K562 (cell line): ENCODE measurements around the gene ZNF598. TPM values are rescaled to one million over a fixed set of nuclear protein-coding genes. Genes with fewer than 3 reads are reported as not detected.
A peak's percentile ranks its signal among the peaks of the same experiment; 100 is the strongest.

ENCODE experiments used
- CAMTA2 ChIP-seq: fragments of 250-450 bp; sonication (Bioruptor Pico); conservative IDR thresholded peaks from 2 replicates; pipeline ENCODE4 v1.5.1; 2022
- FOXK1 ChIP-seq: sonication (generic); formaldehyde crosslinking; IDR thresholded peaks from 2 replicates; pipeline ENCODE4 v1.8.0; 2022; ENCODE audit warnings: missing genetic modification reagents, mild to moderate bottlenecking, borderline replicate concordance
- GABPB2 ChIP-seq: fragments of 250-450 bp; sonication (Bioruptor Pico); conservative IDR thresholded peaks from 2 replicates; pipeline ENCODE4 v1.5.1; 2021; ENCODE audit warnings: mild to moderate bottlenecking
- LCOR ChIP-seq: sonication (generic); formaldehyde crosslinking; IDR thresholded peaks from 2 replicates; pipeline ENCODE4 v1.8.0; 2022; ENCODE audit warnings: mild to moderate bottlenecking, missing genetic modification reagents
- NFATC3 ChIP-seq: fragments of 450-650 bp; IDR thresholded peaks from 2 replicates; pipeline ENCODE4 v1.6.1; 2017; ENCODE audit warnings: mild to moderate bottlenecking
- PHB2 ChIP-seq: fragments of 450-650 bp; IDR thresholded peaks from 2 replicates; pipeline ENCODE4 v1.6.1; 2017; ENCODE audit warnings: low read depth
- POLR2G ChIP-seq: fragments of 200-400 bp; formaldehyde crosslinking; IDR thresholded peaks from 2 replicates; pipeline ENCODE4 v1.6.1; 2017; ENCODE audit warnings: low read depth, mild to moderate bottlenecking, antibody characterized with exemption, low read length, moderate library complexity
- RB1 ChIP-seq: fragments of 450-650 bp; IDR thresholded peaks from 2 replicates; pipeline ENCODE4 v1.6.1; 2017; ENCODE audit warnings: low read depth, mild to moderate bottlenecking
- SIN3A ChIP-seq, 2 experiments: fragments of 150-350 bp in 1 of 2; IDR thresholded peaks; 2 replicates each; pipeline ENCODE4 v1.6.1; 2011 to 2016; ENCODE audit warnings: borderline replicate concordance in 2 of 2, low read depth in 2 of 2, low read length in 2 of 2, mild to moderate bottlenecking in 2 of 2, moderate library complexity in 2 of 2; ENCODE audit not compliant: control insufficient read depth in 1 of 2
- SNRNP70 ChIP-seq: fragments of 200-400 bp; formaldehyde crosslinking; optimal IDR thresholded peaks from 2 replicates; pipeline ENCODE3; 2017; ENCODE audit warnings: low read depth, low read length
- SOX6 ChIP-seq: fragments of 450-650 bp; IDR thresholded peaks from 2 replicates; pipeline ENCODE4 v1.6.1; 2014; ENCODE audit warnings: mild to moderate bottlenecking
- TOE1 ChIP-seq, 2 experiments: fragments of 450-650 bp in 1 of 2; sonication (generic) in 1 of 2; formaldehyde crosslinking in 1 of 2; IDR thresholded peaks; 2 replicates each; pipeline versions ENCODE4 v1.7.1 to v1.8.0; 2016 to 2022; ENCODE audit warnings: borderline replicate concordance in 2 of 2, mild to moderate bottlenecking in 2 of 2, antibody characterized with exemption in 1 of 2, inconsistent platforms in 1 of 2, low read depth in 1 of 2, missing genetic modification reagents in 1 of 2, moderate library complexity in 1 of 2
- ZNF76 ChIP-seq: fragments of 250-450 bp; sonication (Bioruptor Pico); IDR thresholded peaks from 2 replicates; pipeline ENCODE4 v1.4.0; 2020; ENCODE audit warnings: mild to moderate bottlenecking, moderate library complexity, borderline replicate concordance
- ZNF79 ChIP-seq: fragments of 250-450 bp; sonication (Bioruptor Pico); IDR thresholded peaks from 2 replicates; pipeline ENCODE4 v1.4.0; 2020; ENCODE audit warnings: low read depth, mild to moderate bottlenecking, moderate library complexity
- polyA plus RNA-seq, 8 experiments: library from polyadenylated mRNA; depleted of rRNA in 4 of 8; stranded (reverse) in 5 of 8; unstranded in 3 of 8; fragments of >200 nt; fragmentation: Nextera tagmentation in 2 of 8; fragmentation: Illumina TruSeq in 1 of 8; extraction: Ambion mirVana in 2 of 8; extraction: Trizol in 1 of 8; gene quantifications; 2 replicates each; pipeline versions ENCODE4 v1.2.1 to v1.2.3, GENCODE V29; 2011 to 2014; ENCODE audit warnings: inconsistent platforms in 1 of 8, missing spikeins in 1 of 8
- total RNA-seq, 7 experiments: library from RNA; depleted of rRNA in 6 of 7; stranded (reverse); fragments of >200 nt in 6 of 7; fragmentation: Illumina TruSeq in 2 of 7; extraction: Trizol in 2 of 7; gene quantifications; 2 replicates each; pipeline versions ENCODE4 v1.2.1 to v1.2.3, GENCODE V29; 2011 to 2021; ENCODE audit warnings: low replicate concordance in 1 of 7
- TF ChIP-seq, protein P1 (sequence below): fragments of 450-650 bp; formaldehyde crosslinking; IDR thresholded peaks from 2 replicates; pipeline ENCODE4 v1.4.0; 2020; ENCODE audit warnings: mild to moderate bottlenecking, mixed read lengths
- TF ChIP-seq, protein P2 (sequence below): fragments of 450-650 bp; formaldehyde crosslinking; IDR thresholded peaks from 2 replicates; pipeline ENCODE4 v1.4.0; 2022; ENCODE audit warnings: missing genetic modification characterization
- TF ChIP-seq, protein P3 (sequence below): IDR thresholded peaks from 3 replicates; pipeline ENCODE4 v1.6.1; 2011; ENCODE audit warnings: borderline replicate concordance, mild to moderate bottlenecking, moderate library complexity; ENCODE audit not compliant: insufficient read length; ENCODE audit errors: extremely low read depth
- TF ChIP-seq, protein P4 (sequence below): fragments of 250-450 bp; sonication (Bioruptor Pico); IDR thresholded peaks from 2 replicates; pipeline ENCODE4 v1.8.0; 2021; ENCODE audit warnings: borderline replicate concordance, mild to moderate bottlenecking, moderate library complexity; ENCODE audit not compliant: poor library complexity, severe bottlenecking

Gene ZNF598
- total and polyA plus RNA-seq, 9 of the 15 experiments (the other 6 are each of a cell fraction or from before 2014, with no cell fraction given) = 0.11 to 115 (median 29.6) TPM

DNA sequence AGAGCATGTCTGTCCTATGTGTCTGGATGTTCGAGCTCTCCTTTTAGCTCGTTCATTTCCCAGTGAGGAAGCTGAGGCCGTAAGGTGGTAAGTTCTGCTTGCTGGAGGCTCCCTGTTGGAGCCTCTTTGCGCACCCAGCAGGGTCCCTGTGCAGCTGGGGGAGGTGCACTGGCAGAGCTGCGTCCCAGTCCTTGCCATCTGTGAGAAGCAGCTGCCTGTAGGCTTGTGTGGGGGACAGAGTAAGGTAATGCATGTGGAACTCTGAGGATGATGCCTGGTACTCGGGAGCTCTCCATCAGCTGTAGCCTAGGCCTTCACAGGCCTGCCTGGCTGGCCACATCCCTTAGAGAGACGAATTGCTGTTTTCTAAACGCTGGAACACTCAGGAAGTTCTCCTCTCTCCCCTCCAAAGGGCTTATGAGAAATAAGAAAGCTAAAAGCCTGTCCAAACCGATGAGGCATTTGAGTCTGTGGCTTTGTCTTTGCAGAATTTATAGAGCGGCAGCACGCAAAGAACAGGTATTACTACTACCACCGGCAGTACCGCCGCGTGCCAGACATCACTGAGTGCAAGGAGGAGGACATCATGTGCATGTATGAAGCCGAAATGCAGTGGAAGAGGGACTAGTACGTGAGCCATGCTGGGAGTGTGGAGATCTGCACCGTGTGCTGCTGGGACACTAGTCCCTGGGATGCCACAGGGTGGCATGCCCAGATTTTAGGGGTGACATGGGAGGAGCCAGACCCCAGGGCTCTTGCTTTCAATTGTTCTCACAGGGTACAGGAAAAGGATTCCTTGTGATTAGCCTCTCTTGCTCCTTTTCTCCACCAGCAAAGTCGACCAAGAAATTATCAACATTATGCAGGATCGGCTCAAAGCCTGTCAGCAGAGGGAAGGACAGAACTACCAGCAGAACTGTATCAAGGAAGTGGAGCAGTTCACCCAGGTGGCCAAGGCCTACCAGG is 48.7 kb downstream of the ZNF598 start (continued):
- TF ChIP-seq, protein P1, sequence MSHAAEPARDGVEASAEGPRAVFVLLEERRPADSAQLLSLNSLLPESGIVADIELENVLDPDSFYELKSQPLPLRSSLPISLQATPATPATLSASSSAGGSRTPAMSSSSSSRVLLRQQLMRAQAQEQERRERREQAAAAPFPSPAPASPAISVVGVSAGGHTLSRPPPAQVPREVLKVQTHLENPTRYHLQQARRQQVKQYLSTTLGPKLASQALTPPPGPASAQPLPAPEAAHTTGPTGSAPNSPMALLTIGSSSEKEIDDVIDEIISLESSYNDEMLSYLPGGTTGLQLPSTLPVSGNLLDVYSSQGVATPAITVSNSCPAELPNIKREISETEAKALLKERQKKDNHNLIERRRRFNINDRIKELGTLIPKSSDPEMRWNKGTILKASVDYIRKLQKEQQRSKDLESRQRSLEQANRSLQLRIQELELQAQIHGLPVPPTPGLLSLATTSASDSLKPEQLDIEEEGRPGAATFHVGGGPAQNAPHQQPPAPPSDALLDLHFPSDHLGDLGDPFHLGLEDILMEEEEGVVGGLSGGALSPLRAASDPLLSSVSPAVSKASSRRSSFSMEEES (CRISPR knock-in tag) = no peak
- TF ChIP-seq SOX6 (0 out of 2 replicates have a peak, but pooled peaks have one; percentile 26), RB1 (peak; percentile 6; the same call in 1 of the 2 replicates), TOE1 (IDR thresholded peaks at IDR 0.05; ENCODE audit: borderline replicate concordance) (peak; percentile 22; the same call in 1 of the 2 replicates), TOE1 (CRISPR knock-in tag; IDR thresholded peaks at IDR 0.05; ENCODE audit: borderline replicate concordance, low read depth) (no peak), SNRNP70 (peak; percentile 77), PHB2 (no peak), ZNF76 (CRISPR knock-in tag) (no peak), CAMTA2 (CRISPR knock-in tag) (0 out of 2 replicates have a peak, but pooled peaks have one; percentile 58), ZNF79 (CRISPR knock-in tag) (no peak), GABPB2 (CRISPR knock-in tag) (0 out of 2 replicates have a peak, but pooled peaks have one; percentile 73), SIN3A (IDR thresholded peaks at IDR 0.05; ENCODE audit: borderline replicate concordance in 2 of 2, control insufficient read depth in 1 of 2, low read depth in 2 of 2, low read length in 2 of 2) (peak in 1 of 2 experiments; percentile 78; a peak in 2 of 4 replicates), LCOR (CRISPR knock-in tag) (peak; percentile 54; the same call in 1 of the 2 replicates), FOXK1 (CRISPR knock-in tag) (peak; percentile 72), POLR2G (peak; percentile 68), NFATC3 (peak; percentile 70)
- TF ChIP-seq, protein P2, sequence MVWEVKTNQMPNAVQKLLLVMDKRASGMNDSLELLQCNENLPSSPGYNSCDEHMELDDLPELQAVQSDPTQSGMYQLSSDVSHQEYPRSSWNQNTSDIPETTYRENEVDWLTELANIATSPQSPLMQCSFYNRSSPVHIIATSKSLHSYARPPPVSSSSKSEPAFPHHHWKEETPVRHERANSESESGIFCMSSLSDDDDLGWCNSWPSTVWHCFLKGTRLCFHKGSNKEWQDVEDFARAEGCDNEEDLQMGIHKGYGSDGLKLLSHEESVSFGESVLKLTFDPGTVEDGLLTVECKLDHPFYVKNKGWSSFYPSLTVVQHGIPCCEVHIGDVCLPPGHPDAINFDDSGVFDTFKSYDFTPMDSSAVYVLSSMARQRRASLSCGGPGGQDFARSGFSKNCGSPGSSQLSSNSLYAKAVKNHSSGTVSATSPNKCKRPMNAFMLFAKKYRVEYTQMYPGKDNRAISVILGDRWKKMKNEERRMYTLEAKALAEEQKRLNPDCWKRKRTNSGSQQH (CRISPR knock-in tag) = peak; percentile 92; the same call in 1 of the 2 replicates
- TF ChIP-seq, protein P3, sequence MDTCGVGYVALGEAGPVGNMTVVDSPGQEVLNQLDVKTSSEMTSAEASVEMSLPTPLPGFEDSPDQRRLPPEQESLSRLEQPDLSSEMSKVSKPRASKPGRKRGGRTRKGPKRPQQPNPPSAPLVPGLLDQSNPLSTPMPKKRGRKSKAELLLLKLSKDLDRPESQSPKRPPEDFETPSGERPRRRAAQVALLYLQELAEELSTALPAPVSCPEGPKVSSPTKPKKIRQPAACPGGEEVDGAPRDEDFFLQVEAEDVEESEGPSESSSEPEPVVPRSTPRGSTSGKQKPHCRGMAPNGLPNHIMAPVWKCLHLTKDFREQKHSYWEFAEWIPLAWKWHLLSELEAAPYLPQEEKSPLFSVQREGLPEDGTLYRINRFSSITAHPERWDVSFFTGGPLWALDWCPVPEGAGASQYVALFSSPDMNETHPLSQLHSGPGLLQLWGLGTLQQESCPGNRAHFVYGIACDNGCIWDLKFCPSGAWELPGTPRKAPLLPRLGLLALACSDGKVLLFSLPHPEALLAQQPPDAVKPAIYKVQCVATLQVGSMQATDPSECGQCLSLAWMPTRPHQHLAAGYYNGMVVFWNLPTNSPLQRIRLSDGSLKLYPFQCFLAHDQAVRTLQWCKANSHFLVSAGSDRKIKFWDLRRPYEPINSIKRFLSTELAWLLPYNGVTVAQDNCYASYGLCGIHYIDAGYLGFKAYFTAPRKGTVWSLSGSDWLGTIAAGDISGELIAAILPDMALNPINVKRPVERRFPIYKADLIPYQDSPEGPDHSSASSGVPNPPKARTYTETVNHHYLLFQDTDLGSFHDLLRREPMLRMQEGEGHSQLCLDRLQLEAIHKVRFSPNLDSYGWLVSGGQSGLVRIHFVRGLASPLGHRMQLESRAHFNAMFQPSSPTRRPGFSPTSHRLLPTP = no peak
- TF ChIP-seq, protein P4, sequence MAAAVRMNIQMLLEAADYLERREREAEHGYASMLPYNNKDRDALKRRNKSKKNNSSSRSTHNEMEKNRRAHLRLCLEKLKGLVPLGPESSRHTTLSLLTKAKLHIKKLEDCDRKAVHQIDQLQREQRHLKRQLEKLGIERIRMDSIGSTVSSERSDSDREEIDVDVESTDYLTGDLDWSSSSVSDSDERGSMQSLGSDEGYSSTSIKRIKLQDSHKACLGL (CRISPR knock-in tag) = no peak
